HTR-8/SVneo (cell line): ENCODE measurements around the gene OSR1.

Experiments used
- DNase-seq: peaks from one replicate; pipeline ENCODE4 v3.0.0; 2011; ENCODE audit warnings: low spot score, mixed read lengths; ENCODE audit not compliant: insufficient read length
- FAIRE-seq: peaks from 2 replicates; lab custom pipeline; 2011; peaks lifted over from hg19 to GRCh38; lab: Jason Lieb, UNC

The OSR1 gene

DNA sequence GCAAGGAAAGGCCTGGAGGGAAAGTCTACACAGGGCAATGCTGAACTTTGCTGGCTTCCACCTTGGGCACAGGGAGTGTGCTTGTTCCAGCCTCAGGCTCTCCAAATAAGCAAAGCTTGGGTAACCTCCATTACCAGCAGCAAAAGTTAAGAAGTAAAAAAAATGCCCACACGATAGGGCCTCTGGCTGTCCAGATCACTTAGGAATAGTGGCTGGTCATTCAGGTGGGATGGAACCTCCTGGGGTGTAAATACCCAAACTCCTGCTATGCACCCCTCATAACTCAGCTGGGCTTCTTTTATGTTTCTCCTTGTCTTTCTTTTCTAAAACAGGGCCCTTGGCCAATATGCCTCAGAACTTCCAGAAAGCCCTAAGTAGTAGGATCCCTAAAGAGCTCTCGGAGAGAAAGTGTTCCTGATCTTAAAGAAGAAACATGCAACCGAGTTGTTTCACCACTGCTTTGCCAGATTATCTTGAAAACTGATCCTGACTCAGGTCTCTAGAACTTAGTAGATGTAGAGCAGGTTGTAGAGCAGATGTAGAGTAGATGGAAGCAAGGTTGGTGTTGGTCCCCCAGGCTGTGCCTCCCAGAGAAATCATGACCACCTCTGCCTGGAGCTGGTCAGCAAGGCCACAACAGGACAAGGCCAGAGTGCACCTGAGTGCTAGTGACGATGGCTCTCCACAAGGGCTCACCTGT lies 2.0 kb upstream of the OSR1 start:
- FAIRE-seq (no peak), DNase-seq (no peak)

DNA sequence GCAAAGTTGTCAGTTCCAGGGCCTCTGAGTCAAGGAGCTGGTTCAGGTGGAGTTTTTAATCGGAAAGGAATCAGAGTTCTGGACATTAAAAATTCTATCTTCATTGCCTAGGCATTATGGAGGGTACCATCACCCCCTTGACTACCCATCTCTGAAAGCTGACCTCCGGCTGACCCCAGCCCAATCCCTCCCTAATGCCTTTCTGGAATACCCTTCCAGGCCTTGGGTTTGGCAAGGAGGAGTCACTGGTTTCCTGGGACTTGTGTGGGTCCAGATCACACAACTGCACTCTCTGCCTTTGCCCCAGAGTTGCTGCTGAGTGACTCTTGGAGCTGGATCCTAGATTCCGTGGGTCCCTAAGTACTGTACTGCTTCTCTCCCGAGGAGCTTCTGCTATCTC lies 1.0 kb upstream of the OSR1 start:
- FAIRE-seq (no peak), DNase-seq (no peak)

- no peak for DNase-seq
- no peak for FAIRE-seq
These were observed 566 bp upstream of the OSR1 start for GRCh38 chr2:19359021-19359357.

DNA sequence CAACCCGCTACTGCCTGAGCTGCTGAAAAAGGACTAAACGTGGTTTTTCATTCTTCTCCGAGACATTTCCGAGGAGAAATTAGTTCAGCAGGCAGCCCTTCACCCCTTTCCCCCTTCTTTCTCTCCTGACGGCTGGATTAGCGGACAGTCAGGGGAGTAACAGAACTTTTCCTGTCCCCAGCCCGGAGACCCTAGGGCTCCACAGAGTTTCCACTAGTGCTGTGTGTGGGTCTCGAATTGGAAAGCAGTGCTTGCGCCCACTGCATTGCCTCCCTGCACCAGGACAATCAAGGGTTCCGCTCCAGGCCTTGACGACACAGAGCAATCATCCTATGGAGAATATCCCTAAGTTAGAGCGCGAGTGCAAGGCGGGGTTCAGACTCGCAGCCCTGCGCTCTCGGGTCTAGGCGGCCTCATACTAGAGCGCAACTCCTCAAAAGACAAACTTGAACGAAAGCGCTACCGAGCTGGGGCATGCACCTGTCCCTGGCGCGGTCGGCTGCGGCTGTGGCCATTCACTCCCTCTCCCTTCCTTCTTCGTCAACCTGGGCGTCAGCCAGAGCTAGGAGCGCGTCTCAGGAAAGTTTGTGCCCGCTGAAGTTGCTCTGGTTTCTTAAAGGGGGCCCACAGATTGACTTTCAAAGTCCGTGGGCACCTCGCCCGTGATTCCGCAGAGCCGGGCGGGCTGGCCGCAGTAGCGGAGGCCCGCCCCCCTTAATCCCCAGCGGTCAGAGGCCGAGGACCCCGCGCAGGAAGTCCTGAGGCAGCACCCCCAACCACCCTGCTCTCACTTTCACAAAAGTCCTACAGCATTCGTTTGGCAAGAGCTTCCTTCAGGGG lies 801 bp downstream of the OSR1 start:
- FAIRE-seq (no peak), DNase-seq (no peak)

DNA sequence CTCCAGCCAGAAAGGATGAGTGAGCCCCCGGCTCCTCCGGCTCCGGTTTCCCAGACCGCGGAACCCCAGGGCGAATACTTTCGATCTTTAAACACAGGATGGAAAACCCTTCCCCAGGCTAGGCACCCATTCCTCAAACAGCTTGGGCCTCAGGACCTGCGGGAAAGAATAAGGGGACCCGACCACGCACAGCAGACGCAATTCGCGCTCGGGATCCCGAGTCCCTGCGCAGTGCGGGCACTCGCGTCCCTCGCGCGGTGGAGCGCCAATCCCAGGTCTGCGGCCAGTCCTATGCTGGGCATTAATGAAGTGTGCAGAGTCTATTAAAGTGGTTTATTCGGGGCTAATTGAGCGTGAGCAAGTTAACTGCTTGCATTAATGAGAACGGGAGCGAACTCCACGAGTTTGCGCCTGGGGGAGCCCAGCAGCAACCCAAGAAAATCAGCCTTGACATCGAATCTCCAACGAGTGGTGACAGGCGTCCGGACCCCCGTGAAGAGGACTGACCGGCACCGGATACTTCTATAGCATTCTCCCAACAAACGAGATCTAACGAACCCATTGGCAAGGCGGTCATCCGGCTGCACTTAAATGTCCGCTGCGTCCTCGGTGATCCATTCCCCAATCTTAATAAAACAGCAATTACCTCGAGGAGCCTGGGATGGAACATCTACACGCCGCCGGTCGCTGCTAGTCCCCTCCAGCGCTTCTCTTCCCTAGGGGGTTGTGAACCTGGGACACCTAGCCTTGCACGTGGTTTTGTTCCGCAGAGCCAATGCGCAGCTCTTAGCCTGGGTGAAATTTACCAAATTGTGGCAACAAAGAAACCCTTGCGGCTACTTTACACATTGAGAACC lies 1.6 kb downstream of the OSR1 start:
- FAIRE-seq (no peak), DNase-seq (no peak)

GRCh38 chr2:19355931-19356544 lies 2.4 kb downstream of the OSR1 start:
- FAIRE-seq: no peak

DNA sequence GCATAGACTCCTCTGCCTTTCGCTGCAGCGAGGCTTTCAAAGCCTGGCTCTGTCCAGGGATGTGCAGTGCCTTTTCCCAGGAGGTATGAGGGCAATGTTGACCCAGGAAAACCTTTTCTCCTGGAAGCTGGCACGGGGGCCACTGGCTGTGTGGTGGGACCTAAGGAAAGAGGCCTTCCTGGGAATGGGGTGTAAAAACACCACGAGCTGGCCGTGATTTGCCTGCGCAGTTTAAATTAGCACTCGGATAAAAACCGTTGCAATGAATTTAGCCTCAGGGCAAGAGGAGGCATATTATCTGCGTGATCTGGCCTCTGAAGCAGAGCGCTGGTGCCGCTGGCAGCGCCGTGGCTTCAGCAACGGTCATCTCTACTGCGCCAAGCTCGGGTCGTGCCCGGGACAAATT lies 3.0 kb downstream of the OSR1 start:
- FAIRE-seq (no peak), DNase-seq (no peak)

More at GRCh38 chr2:19355931-19356544, 2.4 kb downstream of the OSR1 start:
- DNase-seq: no peak

GRCh38 chr2:19355014-19355405 lies 3.4 kb downstream of the OSR1 start:
- FAIRE-seq: no peak
- no peak for DNase-seq

- no peak for FAIRE-seq
- no peak for DNase-seq
These were observed 4.7 kb downstream of the OSR1 start for GRCh38 chr2:19353721-19354050.

DNA sequence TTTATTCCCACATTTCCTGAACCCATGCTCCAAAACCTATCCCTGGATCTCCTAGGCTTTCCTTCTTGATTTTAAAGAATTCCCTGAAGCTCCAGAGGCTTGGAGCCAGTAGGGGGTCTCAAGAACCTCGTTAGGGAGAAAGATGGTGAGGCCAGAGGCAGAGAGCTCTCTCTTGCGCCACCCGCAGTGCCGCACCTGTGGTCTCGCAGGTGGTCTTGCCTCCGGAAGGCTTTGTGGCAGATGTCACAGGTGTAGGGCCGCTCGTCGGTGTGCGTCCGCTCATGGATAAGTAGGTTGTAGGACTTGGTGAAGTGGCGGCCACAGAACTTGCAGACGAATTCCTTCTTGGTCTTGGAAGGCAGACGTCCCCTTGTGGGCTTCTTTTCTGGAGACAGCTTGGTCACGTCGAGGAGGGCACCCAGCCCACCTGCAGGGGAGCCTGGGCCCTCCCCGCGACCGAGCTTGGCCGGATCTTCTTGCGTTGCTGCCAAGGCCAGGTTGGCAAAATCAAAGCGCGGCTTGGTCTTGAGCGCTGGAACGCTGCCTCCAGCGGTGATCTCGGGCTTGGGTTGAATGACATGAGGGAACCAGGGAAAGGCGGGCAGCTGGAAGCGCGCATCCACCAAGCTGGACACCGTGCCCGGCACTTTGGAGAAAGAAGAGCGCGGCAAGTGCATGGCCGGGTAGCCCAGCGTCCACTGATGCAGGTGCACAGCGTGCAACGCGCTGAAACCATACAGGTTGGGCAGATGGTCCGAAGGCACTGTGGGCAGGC lies 5.3 kb downstream of the OSR1 start:
- no peak for FAIRE-seq
- no peak for DNase-seq

DNA sequence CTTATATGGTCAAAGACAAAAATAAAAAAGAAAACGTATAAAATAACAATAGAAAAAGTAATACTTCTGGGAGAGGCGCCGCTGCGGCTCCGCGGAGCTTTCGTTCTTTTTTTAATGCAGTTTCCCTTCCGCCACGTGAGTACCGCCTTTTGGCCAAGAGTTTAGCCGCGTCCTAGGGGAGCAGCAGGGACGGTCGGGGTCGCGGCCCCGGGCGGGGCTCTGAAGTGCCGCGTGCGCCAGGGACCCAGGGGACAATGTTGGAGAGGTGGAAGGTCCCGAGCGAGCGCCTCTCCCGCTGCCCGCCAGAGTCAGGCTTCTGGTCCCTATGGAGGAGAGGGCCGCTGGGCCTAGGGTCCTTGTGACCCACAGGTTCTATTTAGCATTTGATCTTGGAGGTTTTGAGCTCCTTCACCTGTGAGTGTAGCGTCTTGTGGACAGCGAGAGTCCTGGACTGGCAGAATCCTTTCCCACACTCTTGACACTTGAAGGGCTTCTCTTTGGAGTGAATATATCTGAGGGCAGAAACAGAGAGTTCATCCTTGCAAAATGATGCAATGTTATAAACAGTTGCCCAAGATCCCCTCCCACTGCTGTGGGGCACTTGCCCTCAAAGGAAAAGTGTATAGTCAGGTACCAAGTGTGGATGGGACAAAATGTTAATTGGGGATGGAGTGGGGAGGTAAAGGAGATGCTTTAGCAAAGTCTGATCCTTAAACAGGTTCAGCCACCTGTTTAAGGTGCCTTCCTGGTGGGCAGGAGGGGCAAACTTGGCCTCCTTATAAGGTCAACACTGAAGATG lies 6.3 kb downstream of the OSR1 start:
- DNase-seq (no peak), FAIRE-seq (no peak)

DNA sequence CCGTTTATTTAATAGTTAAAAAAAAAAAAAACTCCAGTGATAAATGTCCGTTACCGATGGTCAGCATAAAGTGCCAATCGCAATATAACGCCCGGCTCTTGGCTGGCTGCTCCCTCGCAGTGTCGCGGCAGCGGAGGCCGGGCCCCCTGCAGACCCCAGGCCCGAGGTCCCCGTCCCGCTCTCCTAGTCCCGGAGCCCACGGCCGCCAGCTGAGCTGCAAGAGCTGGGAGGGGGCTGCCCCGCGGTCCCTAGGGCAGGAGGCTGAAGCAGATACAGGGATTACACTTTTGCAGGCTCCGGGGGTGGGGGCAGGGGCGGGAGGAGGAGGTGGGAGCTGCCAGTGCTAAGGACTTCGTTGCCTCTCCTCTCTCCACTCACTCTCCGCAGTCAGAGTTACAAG lies 6.9 kb downstream of the OSR1 start:
- FAIRE-seq (no peak), DNase-seq (no peak)

DNA sequence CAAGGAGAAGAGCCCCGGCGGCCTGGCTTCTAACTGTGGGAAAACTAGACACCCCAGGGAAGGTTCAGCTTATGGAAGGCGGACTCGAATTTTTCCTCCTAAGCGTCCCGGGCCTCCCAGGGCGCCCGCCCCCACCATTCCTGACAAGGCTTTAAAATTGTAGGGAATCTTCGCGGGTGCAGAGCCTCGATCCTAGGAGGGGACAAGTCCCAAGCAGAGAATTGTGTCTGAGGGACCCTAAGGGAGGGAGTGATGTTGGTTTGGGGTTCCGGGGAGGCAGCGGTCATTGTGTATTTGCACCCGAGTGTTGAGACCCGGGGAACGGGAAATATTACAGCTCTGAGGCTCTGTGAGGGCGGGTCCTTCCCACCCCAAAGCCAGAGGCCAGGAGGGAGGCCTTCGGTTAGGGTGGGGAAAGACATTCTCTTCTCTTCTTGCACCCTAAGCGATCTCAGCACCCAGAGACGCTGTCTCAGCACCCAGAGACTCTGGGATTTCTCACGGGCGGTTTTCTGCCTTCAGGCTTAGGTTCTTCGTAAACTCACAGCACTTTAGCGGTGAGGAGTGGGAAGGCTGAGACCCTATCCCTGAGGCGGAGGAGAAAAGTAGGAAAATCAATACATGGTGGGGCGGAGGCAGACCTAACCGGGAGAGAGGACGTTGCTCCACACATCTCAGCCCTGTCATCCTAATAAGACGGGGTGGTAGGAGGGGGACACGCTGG lies 7.6 kb downstream of the OSR1 start:
- no peak for FAIRE-seq

DNA sequence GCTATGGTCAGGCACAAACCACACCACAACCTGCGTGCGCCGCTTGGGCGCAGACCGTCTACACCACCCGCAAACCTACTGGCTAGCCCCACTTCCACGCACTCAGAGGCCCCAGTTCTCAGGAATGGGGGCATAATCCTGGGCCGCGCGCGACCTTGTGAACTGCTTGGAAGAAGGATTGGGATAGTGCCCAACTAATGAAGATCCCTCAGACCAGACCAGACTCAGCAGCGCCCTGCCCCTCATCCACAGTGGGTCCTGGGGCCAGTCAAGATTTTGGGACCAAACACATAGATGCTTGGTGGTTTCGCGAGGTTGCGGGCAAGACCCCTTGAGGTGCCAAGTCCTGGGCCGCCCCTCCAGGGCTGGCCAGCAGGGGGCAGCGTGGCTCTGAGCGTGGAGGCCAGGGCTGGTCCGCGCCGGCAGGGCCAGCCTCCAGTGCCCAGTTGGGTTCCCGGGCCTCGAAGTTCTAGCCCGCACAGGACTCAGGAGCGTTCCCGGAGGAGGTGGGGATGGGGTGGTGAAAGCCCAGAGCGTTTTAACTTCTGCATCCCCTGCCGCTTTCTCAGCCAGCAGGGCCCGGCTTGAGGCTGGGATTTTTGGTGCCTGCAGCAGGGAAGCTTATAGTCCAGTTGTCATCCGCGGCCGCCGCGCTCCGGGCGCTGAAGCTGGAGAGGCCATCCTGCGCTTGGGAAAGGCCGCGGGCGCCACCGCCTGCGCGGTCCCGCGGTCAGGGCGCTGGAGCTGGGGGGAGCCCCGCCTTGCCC lies 8.3 kb downstream of the OSR1 start:
- DNase-seq (no peak), FAIRE-seq (no peak)

More for the DNA sequence above, 7.6 kb downstream of the OSR1 start:
- DNase-seq: no peak

GRCh38 chr2:19348692-19349091 lies 9.7 kb downstream of the OSR1 start:
- DNase-seq: no peak
- no peak for FAIRE-seq

DNA sequence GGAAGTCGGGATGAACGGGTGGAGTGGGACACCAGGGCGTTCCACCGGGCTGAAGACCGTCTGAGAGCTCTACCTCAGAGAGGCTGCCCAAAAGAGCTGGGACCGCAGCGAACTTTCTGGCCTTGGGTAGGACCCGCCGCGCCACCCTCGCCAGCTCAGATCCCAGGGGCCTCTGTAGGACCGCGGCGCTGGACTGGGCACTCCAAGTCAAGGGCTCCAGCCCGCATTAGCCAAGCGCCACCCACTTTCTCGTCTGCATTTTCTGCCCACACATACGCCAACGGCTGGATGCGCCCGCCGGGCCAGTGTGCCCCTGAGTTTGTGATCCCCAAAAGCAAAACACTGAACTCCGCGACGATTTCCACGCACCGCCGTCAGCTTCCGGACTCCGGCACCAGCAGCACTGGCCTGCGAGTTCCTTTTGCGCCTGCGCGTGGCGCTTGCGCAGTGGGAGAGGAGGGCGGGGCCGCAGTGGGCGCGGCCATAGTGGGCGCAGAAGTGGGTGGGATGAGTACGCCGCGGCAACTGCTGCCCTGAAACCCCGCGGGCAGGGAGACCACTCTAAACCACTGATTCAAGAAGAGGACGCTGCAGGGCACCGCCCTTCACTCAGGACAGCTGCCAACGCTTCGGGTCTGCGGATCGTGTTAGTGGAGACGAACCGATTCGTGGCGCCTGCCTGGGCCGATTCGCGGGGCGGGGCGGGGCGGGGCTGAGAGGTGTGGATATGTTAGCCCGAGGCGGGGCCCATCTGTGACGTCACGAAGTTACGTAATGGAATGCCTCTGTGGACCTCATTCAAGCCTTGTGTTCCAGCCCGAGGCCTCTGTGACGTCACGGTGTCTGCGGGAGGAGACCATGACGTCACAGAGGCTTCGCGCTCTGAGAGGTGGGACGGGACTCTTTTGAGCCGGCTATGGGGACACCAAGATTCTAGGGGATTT lies 10.5 kb downstream of the OSR1 start:
- peak; percentile 94 for FAIRE-seq
- peak; percentile 97 for DNase-seq
